Breast epithelium (tissue), 3 donors: ENCODE data around the gene FXYD1.

Source experiments
- POLR2A ChIP-seq: fragments of 450-650 bp; IDR thresholded peaks from one replicate; pipeline ENCODE4 v1.6.1; 2016; ENCODE audit warnings: antibody characterized with exemption, mild to moderate bottlenecking, moderate library complexity
- TF ChIP-seq, protein P1 (sequence below), 3 donors: fragments of 450-650 bp; IDR thresholded peaks; one replicate each; pipeline ENCODE4 v1.5.1; 2016 to 2017; ENCODE audit warnings: antibody characterized with exemption in 3 of 3, mild to moderate bottlenecking in 3 of 3, moderate library complexity in 3 of 3

DNA sequence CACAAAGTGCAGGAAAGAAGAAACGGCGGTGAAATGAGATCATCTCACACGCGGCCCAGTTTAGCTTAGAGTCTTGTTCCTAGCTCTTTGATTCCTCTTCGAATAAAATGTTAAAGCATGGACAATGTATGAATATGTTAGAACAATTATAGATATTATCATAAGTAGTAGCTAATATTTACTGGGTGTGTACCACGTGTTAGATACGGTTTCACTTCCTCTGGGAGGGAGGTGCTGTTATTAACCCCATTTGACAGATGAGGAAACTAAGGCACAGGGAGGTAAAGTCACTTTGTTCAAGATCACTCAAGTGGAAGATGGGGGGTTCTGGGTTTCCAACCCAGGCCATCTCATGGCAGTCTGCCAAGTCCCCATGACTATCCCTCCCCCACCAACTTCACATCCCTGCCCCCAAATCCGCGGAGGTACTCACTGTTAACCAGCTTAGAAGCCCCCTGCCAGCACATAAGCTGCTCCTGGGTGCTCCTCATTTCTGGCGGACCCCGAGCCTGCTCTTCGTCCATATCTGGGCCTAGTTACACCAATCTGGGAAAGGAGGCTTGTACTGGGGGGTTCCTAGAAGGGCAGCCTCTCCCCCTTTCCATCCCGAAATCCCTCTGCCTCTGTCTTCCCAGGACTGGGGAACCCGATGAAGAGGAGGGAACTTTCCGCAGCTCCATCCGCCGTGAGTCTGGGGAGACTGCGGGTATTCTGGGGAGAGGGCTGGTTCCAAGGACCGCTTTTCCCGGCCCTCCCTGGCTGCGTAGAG, 3.4 kb downstream of the FXYD1 start:
- TF ChIP-seq, protein P1, sequence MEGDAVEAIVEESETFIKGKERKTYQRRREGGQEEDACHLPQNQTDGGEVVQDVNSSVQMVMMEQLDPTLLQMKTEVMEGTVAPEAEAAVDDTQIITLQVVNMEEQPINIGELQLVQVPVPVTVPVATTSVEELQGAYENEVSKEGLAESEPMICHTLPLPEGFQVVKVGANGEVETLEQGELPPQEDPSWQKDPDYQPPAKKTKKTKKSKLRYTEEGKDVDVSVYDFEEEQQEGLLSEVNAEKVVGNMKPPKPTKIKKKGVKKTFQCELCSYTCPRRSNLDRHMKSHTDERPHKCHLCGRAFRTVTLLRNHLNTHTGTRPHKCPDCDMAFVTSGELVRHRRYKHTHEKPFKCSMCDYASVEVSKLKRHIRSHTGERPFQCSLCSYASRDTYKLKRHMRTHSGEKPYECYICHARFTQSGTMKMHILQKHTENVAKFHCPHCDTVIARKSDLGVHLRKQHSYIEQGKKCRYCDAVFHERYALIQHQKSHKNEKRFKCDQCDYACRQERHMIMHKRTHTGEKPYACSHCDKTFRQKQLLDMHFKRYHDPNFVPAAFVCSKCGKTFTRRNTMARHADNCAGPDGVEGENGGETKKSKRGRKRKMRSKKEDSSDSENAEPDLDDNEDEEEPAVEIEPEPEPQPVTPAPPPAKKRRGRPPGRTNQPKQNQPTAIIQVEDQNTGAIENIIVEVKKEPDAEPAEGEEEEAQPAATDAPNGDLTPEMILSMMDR (IDR thresholded peaks at IDR 0.05): peak in 1 of 3 donors; percentile 3
- TF ChIP-seq POLR2A: no peak
